ENCODE results near the gene TFPI2.

Gene TFPI2

DNA sequence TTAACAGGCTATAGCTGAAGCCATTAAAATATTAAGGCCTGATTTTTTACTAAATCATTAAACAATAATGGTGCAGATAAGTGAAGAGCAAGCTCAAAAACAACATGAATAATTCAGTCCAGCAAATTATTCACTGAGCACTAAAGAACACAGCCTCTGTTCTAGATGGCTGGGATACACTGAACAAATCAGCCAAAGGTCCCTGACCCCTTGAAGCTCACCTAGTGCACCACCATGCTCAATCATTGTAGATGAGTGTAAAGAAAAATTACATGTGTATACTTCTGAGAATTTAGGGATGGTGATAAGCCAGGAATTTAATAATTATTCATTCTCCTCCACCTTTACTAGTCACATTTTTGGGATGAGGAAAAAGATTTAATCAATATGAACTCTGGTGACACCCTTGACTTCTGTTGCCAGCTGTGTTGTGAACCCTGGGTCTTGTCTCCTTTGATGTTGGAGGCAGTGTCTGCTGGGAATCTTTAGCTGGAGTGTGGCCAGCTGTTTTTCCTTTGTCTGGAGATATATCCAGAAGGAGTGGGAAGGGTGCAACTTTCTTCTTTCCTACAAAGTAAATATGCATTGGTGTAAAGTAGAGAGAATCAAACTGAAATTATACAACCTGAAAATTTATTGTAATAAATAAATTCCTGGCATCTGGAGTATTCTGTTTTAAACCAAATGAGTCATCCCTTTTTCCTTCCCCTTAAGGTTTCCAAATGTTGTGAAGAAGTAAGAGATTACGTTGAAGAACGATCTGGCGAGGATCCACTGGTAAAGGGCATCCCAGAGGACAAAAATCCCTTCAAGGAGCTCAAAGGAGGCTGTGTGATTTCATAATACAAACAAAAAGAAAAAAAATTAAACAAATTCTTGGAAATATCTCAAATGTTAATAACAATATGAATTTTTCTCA, 19.8 kb upstream of the TFPI2 start:
- no peak for DNase-seq (ENCODE audit: low read depth in 4 of 4, low spot score in 1 of 4)

DNA sequence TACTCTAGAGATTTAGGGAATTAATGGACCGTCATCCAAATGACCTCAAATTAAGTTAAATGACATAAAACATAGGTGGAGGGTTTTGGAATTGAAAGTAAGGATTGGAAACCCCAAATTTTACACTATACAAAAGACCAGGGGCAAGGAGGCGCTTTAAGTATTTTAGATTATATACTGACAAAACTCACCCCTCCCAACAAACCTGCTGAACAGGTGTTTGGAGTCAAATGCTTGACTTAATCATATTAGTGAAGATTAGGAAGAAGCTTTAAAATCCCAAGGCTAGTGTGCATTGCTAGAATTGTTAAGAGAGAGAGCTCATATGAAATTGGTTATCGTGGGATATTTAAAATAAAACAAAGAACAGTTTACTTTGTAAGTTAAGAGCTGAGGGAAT, 15.7 kb upstream of the TFPI2 start, which contains the start of gene GNGT1:
Gene GNGT1, plus strand, starts transcription at position 301 of the 400 bp plus-strand sequence. CDS start 180 bp downstream, outside the sequence.
- DNase-seq (ENCODE audit: low read depth in 4 of 4, low spot score in 1 of 4), result no peak

- no peak for DNase-seq (ENCODE audit: low read depth in 4 of 4, low spot score in 1 of 4)
These were observed 12.3 kb upstream of the TFPI2 start for GRCh38 chr7:93902777-93903423.

- no peak for DNase-seq (ENCODE audit: low read depth in 4 of 4, low spot score in 1 of 4)
These were observed 7.1 kb upstream of the TFPI2 start for GRCh38 chr7:93897680-93898079.

- DNase-seq (ENCODE audit: low read depth in 4 of 4, low spot score in 1 of 4), result no peak
These were observed 5.5 kb upstream of the TFPI2 start for GRCh38 chr7:93895859-93896600.

- no peak for DNase-seq (ENCODE audit: low read depth in 4 of 4, low spot score in 1 of 4)
These were observed 4.5 kb upstream of the TFPI2 start for GRCh38 chr7:93894966-93895640.

DNA sequence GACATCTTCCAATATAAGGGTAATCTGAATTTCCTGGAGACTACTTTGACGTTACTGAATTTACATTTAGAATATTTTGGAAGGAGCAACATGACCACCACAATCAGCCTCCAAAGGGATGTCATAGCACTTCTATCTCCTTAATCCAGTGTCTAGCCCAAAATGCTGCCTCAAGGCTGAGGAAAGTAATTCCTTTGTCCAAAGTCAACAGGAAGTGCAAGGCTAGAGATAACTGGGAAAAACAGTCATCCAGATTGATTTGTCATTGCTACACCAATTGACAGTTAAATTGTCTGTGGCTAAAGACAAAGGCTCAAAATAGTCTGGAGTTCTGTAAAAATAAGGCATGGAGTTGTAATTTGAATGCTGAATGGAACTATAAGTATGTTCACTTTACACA, 3.9 kb upstream of the TFPI2 start:
- DNase-seq (ENCODE audit: low read depth in 4 of 4, low spot score in 1 of 4), result no peak

DNA sequence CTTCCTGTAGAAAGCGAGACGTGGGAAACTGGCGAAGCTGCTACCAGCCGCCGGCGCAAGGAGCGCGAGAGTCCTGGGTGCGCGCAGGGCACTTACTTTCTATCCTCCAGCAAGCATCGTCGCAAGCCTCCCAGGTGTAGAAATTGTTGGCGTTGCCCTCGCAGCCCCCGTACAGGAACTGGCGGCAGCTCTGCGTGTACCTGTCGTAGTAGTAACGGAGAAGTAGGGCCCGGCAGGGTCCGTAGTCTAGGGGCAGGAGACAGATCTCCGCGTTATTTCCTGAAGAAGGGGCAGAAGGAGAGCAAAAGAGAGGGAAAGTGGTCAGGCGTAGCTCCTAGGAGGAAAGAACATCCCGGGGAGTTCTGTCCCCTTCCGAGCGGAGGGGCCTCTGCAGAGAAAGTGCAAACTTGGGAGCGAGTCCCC, 501 bp downstream of the TFPI2 start:
- no peak for DNase-seq (ENCODE audit: low read depth in 4 of 4, low spot score in 1 of 4)

- no peak for DNase-seq (ENCODE audit: low read depth in 4 of 4, low spot score in 1 of 4)
These were observed 1.3 kb downstream of the TFPI2 start for GRCh38 chr7:93889261-93889660.

GRCh38 chr7:93884541-93884940, 6.0 kb downstream of the TFPI2 start:
- DNase-seq (ENCODE audit: low read depth in 4 of 4, low spot score in 1 of 4), result no peak

DNA sequence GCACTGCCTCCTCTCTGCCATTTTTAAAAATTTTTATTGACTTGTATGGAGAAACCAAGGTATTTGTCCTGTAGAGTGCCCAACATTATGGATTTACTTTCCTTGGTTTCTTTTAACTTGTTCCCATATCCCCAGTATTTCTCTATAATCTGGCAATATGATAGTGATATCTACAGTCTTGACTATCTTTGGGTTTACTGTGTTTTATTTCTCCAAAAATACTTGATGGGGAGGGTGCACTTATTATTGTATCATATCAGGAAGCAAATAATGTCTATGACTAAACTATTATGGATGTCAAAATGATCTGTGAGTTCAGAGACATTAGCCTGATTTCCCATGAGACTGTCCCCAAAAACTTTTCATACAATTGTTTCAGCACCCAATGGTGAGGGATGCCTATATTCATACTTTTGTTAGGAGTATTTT, 6.6 kb downstream of the TFPI2 start:
- no peak for DNase-seq (ENCODE audit: low read depth in 4 of 4, low spot score in 1 of 4)

GRCh38 chr7:93883078-93883916, 7.3 kb downstream of the TFPI2 start:
- no peak for DNase-seq (ENCODE audit: low read depth in 4 of 4, low spot score in 1 of 4)

DNA sequence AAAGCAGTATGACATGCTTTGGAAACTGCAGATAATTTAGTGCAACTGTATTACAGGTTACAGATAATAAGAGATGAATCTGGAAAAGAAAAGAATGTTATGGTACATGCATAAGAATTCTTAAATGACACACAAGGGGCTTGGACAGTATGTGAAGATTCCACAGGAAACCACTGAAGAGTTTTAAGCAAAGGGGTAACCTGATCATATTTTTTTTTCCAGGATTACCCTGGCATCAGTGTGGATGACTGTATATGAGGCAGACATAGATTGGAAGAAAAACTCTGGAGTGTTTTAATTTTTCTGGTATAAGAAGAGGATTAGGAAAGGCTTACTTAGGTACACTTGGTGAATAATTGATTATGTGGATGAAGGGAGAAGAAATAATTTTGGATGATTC, 8.1 kb downstream of the TFPI2 start:
- DNase-seq (ENCODE audit: low read depth in 4 of 4, low spot score in 1 of 4), result no peak

DNA sequence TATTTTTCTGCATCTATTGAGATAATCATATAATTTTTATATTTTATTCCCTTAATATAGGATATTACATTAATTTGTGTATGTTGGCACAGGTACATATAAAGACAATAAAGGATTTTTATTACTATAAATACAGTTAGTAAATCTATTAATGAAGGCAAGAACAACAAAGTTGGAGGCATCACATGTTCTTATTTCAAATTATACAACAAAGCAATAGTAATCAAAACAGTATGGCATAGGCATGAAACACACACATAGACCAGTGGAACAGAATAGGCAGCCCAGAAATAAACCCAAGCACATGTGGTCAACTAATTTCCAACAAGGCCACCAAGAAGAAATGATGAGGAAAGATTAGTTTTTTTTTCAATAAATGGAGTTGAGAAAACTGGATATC, 11.2 kb downstream of the TFPI2 start:
- DNase-seq (ENCODE audit: low read depth in 4 of 4, low spot score in 1 of 4), result no peak

- no peak for DNase-seq (ENCODE audit: low read depth in 4 of 4, low spot score in 1 of 4)
These were observed 12.8 kb downstream of the TFPI2 start for GRCh38 chr7:93877742-93878141.

GRCh38 chr7:93873998-93874574, 16.5 kb downstream of the TFPI2 start:
- no peak for DNase-seq (ENCODE audit: low read depth in 4 of 4, low spot score in 1 of 4)

GRCh38 chr7:93866886-93867285, 23.7 kb downstream of the TFPI2 start:
- DNase-seq (ENCODE audit: low read depth in 4 of 4, low spot score in 1 of 4), result no peak

DNA sequence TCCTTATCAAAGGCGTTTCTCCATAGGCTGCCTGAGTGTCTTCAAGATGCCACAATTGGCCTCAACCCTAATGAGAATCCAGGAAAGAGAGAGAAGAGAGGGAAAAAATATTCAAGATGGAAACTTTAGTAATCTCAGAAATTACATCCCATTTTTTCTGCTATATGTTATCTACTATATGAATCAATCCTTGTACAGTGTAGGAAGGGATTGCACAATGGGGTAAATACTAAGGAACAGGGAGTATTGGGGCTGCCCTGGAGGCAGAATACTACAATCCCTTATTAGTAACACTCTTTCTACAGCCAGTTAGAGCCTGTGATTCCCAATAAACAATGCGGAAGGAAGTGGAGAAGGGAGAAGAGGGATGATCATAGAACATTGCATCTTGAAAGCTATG, 27.9 kb downstream of the TFPI2 start:
- DNase-seq (ENCODE audit: low read depth in 4 of 4, low spot score in 1 of 4), result no peak

GRCh38 chr7:93861325-93861949, 29.1 kb downstream of the TFPI2 start:
- no peak for DNase-seq (ENCODE audit: low read depth in 4 of 4, low spot score in 1 of 4)

Measured in stimulated activated CD4-positive, alpha-beta T cell treated with anti-CD3 and anti-CD28 coated beads, Interleukin-1b, Interleukin-23, amount 100 ng/mL, for 24 hours (primary cell).